ENCODE measurements around the gene FBXW11. TPM values are rescaled to one million over a fixed set of nuclear protein-coding genes. Genes with fewer than 3 reads are reported as not detected.

The FBXW11 gene
- total RNA-seq, 1 experiment from 2014 or later, result 85.3 TPM

GRCh38 chr5:172048539-172049101 is 42.2 kb upstream of the FBXW11 start:
- Histone ChIP-seq H3K56ac (ENCODE audit: insufficient read length, low read depth, low read length) (no peak overlapping the region), H3K9me3 (ENCODE audit: control insufficient read depth, low read depth, low read length) (no peaks in the 10 kb centered on the region), H3K23ac (ENCODE audit: insufficient read length, low read depth, low read length) (no peak overlapping the region), H3K79me1 (ENCODE audit: insufficient read depth, low read depth, low read length, poor library complexity, severe bottlenecking) (no peaks in the 10 kb centered on the region), H2BK15ac (ENCODE audit: low read depth, low read length) (no peak overlapping the region; the same call in 1 of the 2 replicates), H2BK120ac (ENCODE audit: low read depth, low read length, poor library complexity, severe bottlenecking) (no peak overlapping the region), H3K79me2 (ENCODE audit: insufficient read depth, low read length) (no peaks in the 10 kb centered on the region), H3K27me3 (ENCODE audit: insufficient read depth, low read length) (no peaks in the 10 kb centered on the region), H3K18ac (ENCODE audit: insufficient read length, low read depth, low read length) (no peak overlapping the region), H3K14ac (ENCODE audit: insufficient read depth, low read length) (no peak overlapping the region), H2AFZ (ENCODE audit: low read length) (no peak overlapping the region), H3T11ph (ENCODE audit: low read length) (no peak overlapping the region), H2BK20ac (ENCODE audit: low read depth, low read length, poor library complexity, severe bottlenecking) (no peak overlapping the region), H3K4me1 (ENCODE audit: insufficient read depth, low read length) (peaks cover 4% of the 10 kb centered on the region; the same call in 1 of the 2 replicates), H3K9ac (ENCODE audit: extremely low read depth, insufficient read length, low read length) (no peak overlapping the region), H4K91ac (ENCODE audit: insufficient read length, low read depth, low read length) (no peak overlapping the region), H2BK12ac (ENCODE audit: insufficient read length, low read depth, low read length) (no peak overlapping the region), H2BK5ac (ENCODE audit: insufficient read length, low read length) (no peak overlapping the region), H3K27ac (ENCODE audit: insufficient read length, low read depth, low read length) (no peak overlapping the region), H4K5ac (ENCODE audit: insufficient read length, low read depth, low read length) (no peak overlapping the region), H4K20me1 (ENCODE audit: control insufficient read depth, insufficient read depth, insufficient read length) (no peaks in the 10 kb centered on the region), H4K8ac (replicated peaks; ENCODE audit: insufficient read length, low read depth, low read length) (no peak overlapping the region), H3K23me2 (ENCODE audit: insufficient read length, low read depth, low read length, poor library complexity, severe bottlenecking) (no peaks in the 10 kb centered on the region), H2AK5ac (ENCODE audit: insufficient read length, low read length) (no peak overlapping the region), H3K4me2 (ENCODE audit: insufficient read depth, insufficient read length, low read length) (no peak overlapping the region), H3K4ac (ENCODE audit: low read depth, low read length) (no peak overlapping the region)
- H3K9me3 Mint-ChIP-seq, result no peaks in the 10 kb centered on the region
- DNase-seq, result no peak
- no peak for TF ChIP-seq CTCF (conservative IDR thresholded peaks at IDR 0.05)
- WGBS (ENCODE audit: extremely low coverage, insufficient read length, low lambda C conversion rate), result no CpG with 5 or more reads among the region's 12 CpGs
- H3K27ac Mint-ChIP-seq, result peak overlapping the region; percentile 41 to 70 (median 69); a peak in 4 of 7 replicates
- H3K4me1 Mint-ChIP-seq, result peaks cover 39% of the 10 kb centered on the region in 2 experiments
- H3K4me3 Mint-ChIP-seq, result no peak overlapping the region; a peak in 1 of 5 replicates
- H3K36me3 Mint-ChIP-seq (ENCODE audit: insufficient read depth in 1 of 3, low read depth in 3 of 3), result peaks cover 3 to 26% (median 16%) of the 10 kb centered on the region in 3 experiments; a peak in 4 of 7 replicates
- no peaks in the 10 kb centered on the region for H3K27me3 Mint-ChIP-seq (ENCODE audit: low read depth)
